Lung (tissue), 16 donors: ENCODE results near the gene BEST4. TPM values are rescaled to one million over a fixed set of nuclear protein-coding genes. Genes with fewer than 3 reads are reported as not detected.

ENCODE experiments used
- ATAC-seq: fragments of 200-7000 bp; cut with Tn5 transposase; one replicate; pipeline ENCODE4 v1.9.1; 2020; ENCODE audit warnings: moderate number of reproducible peaks; ENCODE audit not compliant: insufficient read depth, low FRiP score
- DNase-seq, 3 donors: peaks; one replicate each; pipeline ENCODE4 v3.0.0-alpha.2; 2013 to 2017
- H3K27ac ChIP-seq, 2 donors: one replicate each; pipeline ENCODE4 v1.5.1; 2013; ENCODE audit warnings: mild to moderate bottlenecking in 2 of 2, moderate library complexity in 2 of 2, control low read depth in 1 of 2, inconsistent platforms in 1 of 2, low read depth in 1 of 2, low read length in 1 of 2
- H3K27me3 ChIP-seq, 3 donors: one replicate each; pipeline ENCODE4 v1.5.1; 2013; ENCODE audit warnings: low read length in 2 of 3; ENCODE audit not compliant: control insufficient read depth in 3 of 3, insufficient read depth in 3 of 3
- H3K36me3 ChIP-seq, 4 donors: one replicate each; pipeline ENCODE4 v1.5.1; 2013; ENCODE audit warnings: low read length in 4 of 4, mild to moderate bottlenecking in 1 of 4, moderate library complexity in 1 of 4; ENCODE audit not compliant: control insufficient read depth in 4 of 4, insufficient read depth in 4 of 4
- H3K4me1 ChIP-seq, 5 donors: one replicate each; pipeline ENCODE4 v1.5.1; 2013; ENCODE audit warnings: low read length in 5 of 5, mild to moderate bottlenecking in 2 of 5, moderate library complexity in 1 of 5; ENCODE audit not compliant: control insufficient read depth in 5 of 5, insufficient read depth in 5 of 5
- H3K4me3 ChIP-seq: one replicate; pipeline ENCODE4 v1.5.1; 2013; ENCODE audit warnings: mild to moderate bottlenecking, control low read depth, moderate library complexity
- H3K9ac ChIP-seq, 2 donors: one replicate each; pipeline ENCODE4 v1.5.1; 2013; ENCODE audit warnings: low read length in 2 of 2, control low read depth in 1 of 2; ENCODE audit not compliant: insufficient read depth in 1 of 2
- H3K9me3 ChIP-seq, 4 donors: one replicate each; pipeline ENCODE4 v1.5.1; 2013; ENCODE audit warnings: low read length in 3 of 4, mild to moderate bottlenecking in 1 of 4, moderate library complexity in 1 of 4; ENCODE audit not compliant: control insufficient read depth in 4 of 4, insufficient read depth in 3 of 4
- WGBS, 2 donors: extraction: QIAGEN DNeasy Blood & Tissue Kit; methylation state at CpG; one replicate each; pipeline ENCODE4 v1.1.7; 2013; 5-methylcytosine and 5-hydroxymethylcytosine counted together
- long read RNA-seq, 5 donors: transcript quantifications; one replicate each; lab custom pipeline, GENCODE V29; 2026
- polyA plus RNA-seq, 2 donors: library from polyadenylated mRNA; stranded (reverse); fragments of 200-250 nt; gene quantifications; one replicate each; pipeline ENCODE4 v1.2.1, GENCODE V29; 2013
- total RNA-seq, 2 donors: library from RNA; depleted of rRNA in 1 of 2; stranded (reverse); fragments of >200 nt in 1 of 2; gene quantifications; one replicate each; pipeline ENCODE4 v1.2.1, GENCODE V29; 2014 to 2021
- TF ChIP-seq, protein P1 (sequence below): IDR thresholded peaks from 2 replicates; pipeline ENCODE4 v1.5.1; 2012; ENCODE audit warnings: mild to moderate bottlenecking; ENCODE audit errors: control extremely low read depth, extremely low read depth
- donor health status: control.
- donor health status: control.
- donor health status: Bipolar disorder and iron deficiency.
- donor health status: healthy.
- donor health status: DM: yes; HTN: yes; CAD: no.

The BEST4 gene
- total RNA-seq (1 to 10 TPM in 1 of 2 donors, under 1 TPM in 1; 0.23 to 1.4 TPM), polyA plus RNA-seq (under 1 TPM; 0.33 to 0.79 TPM)
- long read RNA-seq, donor 1: 0 reads
- long read RNA-seq, donor 2: 0 reads
- long read RNA-seq, donor 3: 0 reads
- long read RNA-seq, donor 4: 0 reads
- long read RNA-seq, donor 5: 0 reads

DNA sequence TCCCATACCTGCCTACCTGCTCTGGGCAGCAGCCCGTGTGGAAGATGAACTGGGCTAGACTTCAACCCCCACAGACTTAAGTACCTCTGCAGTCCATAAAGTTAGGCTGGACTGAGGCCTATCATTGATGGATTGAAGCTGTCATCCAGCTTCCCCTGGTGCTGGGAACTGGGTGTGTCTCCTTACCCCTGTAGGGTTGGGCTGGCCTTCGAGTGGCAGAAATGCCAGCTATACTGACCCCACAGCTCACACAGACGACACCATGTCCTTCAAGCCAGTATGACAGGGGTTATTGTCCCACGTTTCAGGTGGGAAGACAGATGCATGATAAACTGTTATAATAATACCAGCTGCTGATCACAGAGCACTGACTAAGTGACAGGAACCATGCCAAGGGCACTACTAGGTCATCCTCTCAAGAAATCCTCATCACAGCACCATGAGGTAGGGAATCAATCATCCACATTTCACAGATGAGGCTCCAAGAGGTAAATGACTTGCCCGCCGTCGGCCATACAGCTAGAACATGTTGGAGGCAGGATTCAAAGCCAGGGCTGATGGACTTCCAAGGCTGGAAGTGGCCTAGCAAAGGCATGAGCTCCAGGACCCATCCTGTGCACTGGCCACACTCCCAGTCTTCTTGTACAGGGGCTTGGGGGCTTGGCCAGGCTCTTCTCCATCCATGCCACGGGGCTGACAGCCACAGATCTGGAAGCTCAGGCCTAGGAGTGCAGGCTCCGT lies at the start of gene BEST4:
TSS of gene BEST4 (minus strand) at position 51 of the 741 bp plus-strand sequence. CDS start 465 bp downstream, outside the sequence.
- TF ChIP-seq, protein P1, sequence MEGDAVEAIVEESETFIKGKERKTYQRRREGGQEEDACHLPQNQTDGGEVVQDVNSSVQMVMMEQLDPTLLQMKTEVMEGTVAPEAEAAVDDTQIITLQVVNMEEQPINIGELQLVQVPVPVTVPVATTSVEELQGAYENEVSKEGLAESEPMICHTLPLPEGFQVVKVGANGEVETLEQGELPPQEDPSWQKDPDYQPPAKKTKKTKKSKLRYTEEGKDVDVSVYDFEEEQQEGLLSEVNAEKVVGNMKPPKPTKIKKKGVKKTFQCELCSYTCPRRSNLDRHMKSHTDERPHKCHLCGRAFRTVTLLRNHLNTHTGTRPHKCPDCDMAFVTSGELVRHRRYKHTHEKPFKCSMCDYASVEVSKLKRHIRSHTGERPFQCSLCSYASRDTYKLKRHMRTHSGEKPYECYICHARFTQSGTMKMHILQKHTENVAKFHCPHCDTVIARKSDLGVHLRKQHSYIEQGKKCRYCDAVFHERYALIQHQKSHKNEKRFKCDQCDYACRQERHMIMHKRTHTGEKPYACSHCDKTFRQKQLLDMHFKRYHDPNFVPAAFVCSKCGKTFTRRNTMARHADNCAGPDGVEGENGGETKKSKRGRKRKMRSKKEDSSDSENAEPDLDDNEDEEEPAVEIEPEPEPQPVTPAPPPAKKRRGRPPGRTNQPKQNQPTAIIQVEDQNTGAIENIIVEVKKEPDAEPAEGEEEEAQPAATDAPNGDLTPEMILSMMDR: no peak
- peaks cover 5 to 28% (median 8%) of the 10 kb centered on the region in 5 donors for H3K4me1 ChIP-seq
- H3K27ac ChIP-seq: peak within 1 kb of the TSS in 1 of 2 donors; percentile 36
- H3K4me3 ChIP-seq: no peak within 1 kb of the TSS
- ATAC-seq (no peak), DNase-seq (no peak)
- no peaks in the 10 kb centered on the region for H3K27me3 ChIP-seq
- 83 to 88% methylated on average over 9 of the region's 9 CpGs for WGBS, 2 donors
- H3K9me3 ChIP-seq: no peaks in the 10 kb centered on the region
- no peak within 1 kb of the TSS for H3K9ac ChIP-seq
- no peaks in the 10 kb centered on the region for H3K36me3 ChIP-seq

- H3K9ac ChIP-seq: no peak overlapping the region
- peaks cover 0 to 8% (median 0%) of the 10 kb centered on the region in 4 donors for H3K36me3 ChIP-seq
- no peak overlapping the region for H3K27ac ChIP-seq
- 67 to 71% methylated on average over 23 of the region's 23 CpGs for WGBS, 2 donors
- H3K4me3 ChIP-seq: no peak overlapping the region
- ATAC-seq (peak; percentile 66), DNase-seq (peak; percentile 78 to 88 (median 82))
- H3K4me1 ChIP-seq: peaks cover 0 to 13% (median 2%) of the 10 kb centered on the region in 5 donors
- no peaks in the 10 kb centered on the region for H3K9me3 ChIP-seq
- TF ChIP-seq, protein P1: peak; percentile 68
- no peaks in the 10 kb centered on the region for H3K27me3 ChIP-seq
Measured at GRCh38 chr1:44835738-44836675, 48.0 kb upstream of the BEST4 start.

DNA sequence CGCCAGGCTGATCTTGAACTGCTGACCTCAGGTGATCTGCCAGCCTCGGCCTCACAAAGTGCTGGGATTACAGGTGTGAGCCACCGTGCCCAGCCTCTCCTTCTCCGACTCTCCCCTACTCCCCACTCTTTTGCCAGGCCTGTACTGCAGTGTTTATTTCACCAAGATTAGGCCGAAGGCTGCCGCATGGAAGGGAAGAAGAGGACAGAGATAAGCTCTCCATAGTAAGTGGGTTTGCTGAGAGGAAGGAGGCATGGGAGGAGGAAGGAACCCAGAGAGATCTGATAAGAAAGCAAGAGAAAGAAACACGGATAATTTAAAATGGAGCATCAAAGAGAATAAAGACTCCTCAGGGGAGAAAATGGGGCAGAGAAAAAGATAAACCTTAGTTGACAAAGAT lies 46.4 kb upstream of the BEST4 start:
- H3K36me3 ChIP-seq: peaks cover 0 to 8% (median 0%) of the 10 kb centered on the region in 4 donors
- 36 to 50% methylated on average over 7 of the region's 7 CpGs for WGBS, 2 donors
- no peaks in the 10 kb centered on the region for H3K9me3 ChIP-seq
- peaks cover 0 to 10% (median under 1%) of the 10 kb centered on the region in 5 donors for H3K4me1 ChIP-seq
- no peak for ATAC-seq
- no peak overlapping the region for H3K27ac ChIP-seq
- no peaks in the 10 kb centered on the region for H3K27me3 ChIP-seq
- TF ChIP-seq, protein P1: no peak
- H3K4me3 ChIP-seq: no peak overlapping the region
- DNase-seq: no peak
- H3K9ac ChIP-seq: no peak overlapping the region
